Measurements from ENCODE around the gene PRICKLE1.

The PRICKLE1 gene

GRCh38 chr12:42571327-42572009, 18.1 kb downstream of the PRICKLE1 start:
- H3K4me3 ChIP-seq (ENCODE audit: low read depth, low read length), result no peak overlapping the region
- no peak for TF ChIP-seq CTCF (IDR thresholded peaks at IDR 0.05; ENCODE audit: borderline replicate concordance, insufficient read depth, low read depth, low read length)

DNA sequence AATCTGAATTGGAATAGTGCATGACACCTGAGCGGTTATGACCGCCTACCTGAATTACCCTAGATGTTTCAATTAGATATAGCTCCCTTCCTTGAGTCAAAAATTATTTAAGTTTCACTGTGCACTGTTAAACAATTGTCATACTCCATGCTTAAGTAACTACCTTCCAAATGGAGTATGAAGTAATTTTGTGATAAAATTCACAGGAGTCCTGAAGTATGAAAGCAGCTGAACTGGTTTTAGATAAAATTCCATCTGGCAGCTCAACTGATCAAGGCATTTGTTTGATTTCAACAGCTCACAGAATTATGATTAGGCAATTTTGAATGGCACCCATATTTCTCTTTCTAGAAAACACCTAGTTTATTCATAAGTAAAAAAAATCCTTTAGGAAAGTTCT, 19.5 kb downstream of the PRICKLE1 start:
- no peak for TF ChIP-seq CTCF (IDR thresholded peaks at IDR 0.05; ENCODE audit: borderline replicate concordance, insufficient read depth, low read depth, low read length)

DNA sequence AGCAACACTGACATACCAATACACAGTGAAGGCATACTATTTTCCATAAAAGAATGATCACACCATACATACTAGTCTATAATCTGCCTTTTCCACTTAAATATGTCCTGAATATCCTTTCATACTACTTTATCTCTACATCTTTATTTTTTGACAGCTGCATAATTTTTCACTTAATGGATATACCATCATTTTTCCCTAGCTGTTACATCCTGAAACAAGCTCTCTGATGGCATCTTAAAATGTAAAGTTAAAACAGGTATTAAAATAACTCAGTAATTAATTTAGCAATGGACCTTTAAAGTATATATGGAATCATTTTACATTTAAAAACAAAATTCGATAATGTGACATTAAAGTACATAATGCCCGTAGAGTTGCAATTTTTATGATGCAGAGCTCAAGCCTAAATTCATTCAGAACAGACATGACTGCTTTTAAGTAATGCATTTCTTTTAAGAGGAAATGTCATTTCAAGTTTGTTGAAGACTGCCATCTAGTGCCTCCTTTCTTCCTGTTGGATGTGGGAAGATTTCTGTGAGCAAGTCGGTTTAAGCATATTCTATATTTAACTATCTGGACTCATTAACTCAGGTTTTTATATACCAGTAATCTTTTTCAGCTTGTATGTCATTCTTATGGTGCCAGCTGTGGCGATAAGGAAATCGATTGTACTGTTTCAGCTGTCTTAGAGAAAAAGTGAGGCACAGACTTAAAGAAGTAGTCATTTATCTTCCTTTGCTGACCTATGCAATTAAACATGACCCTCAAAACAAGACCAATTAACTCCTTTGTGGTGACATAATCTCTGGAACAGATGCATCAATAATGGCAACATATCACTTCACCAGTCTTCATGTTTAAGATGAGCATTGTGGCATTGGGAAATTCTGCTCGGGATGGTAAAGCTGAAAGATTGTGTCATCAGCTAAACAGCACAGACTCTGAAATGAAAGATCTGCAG, 20.3 kb downstream of the PRICKLE1 start:
- TF ChIP-seq CTCF (IDR thresholded peaks at IDR 0.05; ENCODE audit: borderline replicate concordance, insufficient read depth, low read depth, low read length), result peak; percentile 30; the same call in 1 of the 2 replicates
- H3K4me3 ChIP-seq (ENCODE audit: low read depth, low read length), result no peak overlapping the region

More for the DNA sequence above, 19.5 kb downstream of the PRICKLE1 start:
- no peak overlapping the region for H3K4me3 ChIP-seq (ENCODE audit: low read depth, low read length)

- no peak for TF ChIP-seq CTCF (IDR thresholded peaks at IDR 0.05; ENCODE audit: borderline replicate concordance, insufficient read depth, low read depth, low read length)
- no peak overlapping the region for H3K4me3 ChIP-seq (ENCODE audit: low read depth, low read length)
Observed at GRCh38 chr12:42565633-42566032, 23.9 kb downstream of the PRICKLE1 start.

DNA sequence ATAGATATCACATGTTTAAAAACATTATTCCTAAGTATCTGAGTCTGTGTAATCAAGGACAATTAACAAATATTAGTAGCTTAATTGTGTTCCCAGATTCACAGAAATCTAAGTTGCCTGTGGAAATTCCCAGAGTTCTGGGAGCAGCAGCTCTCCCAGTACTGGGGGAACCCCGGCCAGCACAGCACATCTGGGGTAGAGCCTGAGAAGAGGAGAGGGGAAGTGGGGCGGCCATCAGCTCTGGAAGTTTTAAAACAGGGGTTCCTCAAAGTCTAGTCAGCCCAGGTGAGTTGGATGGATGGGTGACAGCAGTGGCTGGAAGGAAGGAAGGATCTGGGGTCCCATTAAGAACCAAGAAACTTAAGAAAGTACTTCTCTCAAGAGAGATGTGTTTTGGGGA, 24.6 kb downstream of the PRICKLE1 start:
- TF ChIP-seq CTCF (IDR thresholded peaks at IDR 0.05; ENCODE audit: borderline replicate concordance, insufficient read depth, low read depth, low read length), result no peak
- H3K4me3 ChIP-seq (ENCODE audit: low read depth, low read length), result no peak overlapping the region

GRCh38 chr12:42564556-42564955, 25.0 kb downstream of the PRICKLE1 start:
- TF ChIP-seq CTCF (IDR thresholded peaks at IDR 0.05; ENCODE audit: borderline replicate concordance, insufficient read depth, low read depth, low read length), result no peak
- no peak overlapping the region for H3K4me3 ChIP-seq (ENCODE audit: low read depth, low read length)

Data from GM12875 (cell line).